Erythroblast (primary cell): ENCODE measurements around the gene TM6SF1.
"Not testable (repeated sequence)": the region's sequence is repeated elsewhere in the genome, so short reads cannot be mapped to it uniquely, and the experiment has no call there.

ENCODE experiments used
- DNase-seq, 2 experiments: peaks; one replicate each; lab custom pipeline; 2025; lab: John Stamatoyannopoulos, UW
- GATA1 ChIP-seq: IDR thresholded peaks from 2 replicates; pipeline ENCODE4 v1.6.1; 2011; ENCODE audit warnings: low read depth, mild to moderate bottlenecking, control low read depth, low read length, moderate library complexity
- POLR2A ChIP-seq: IDR thresholded peaks from 2 replicates; pipeline ENCODE4 v1.6.1; 2011; ENCODE audit warnings: mild to moderate bottlenecking, low read length

Gene TM6SF1

GRCh38 chr15:83160741-83161140, 53.3 kb downstream of the TM6SF1 start:
- TF ChIP-seq GATA1 = no peak
- no peak for TF ChIP-seq POLR2A
- no peak for DNase-seq

- no peak for DNase-seq
- TF ChIP-seq GATA1 = no peak
- TF ChIP-seq POLR2A = no peak
These were observed 55.6 kb downstream of the TM6SF1 start for GRCh38 chr15:83163032-83163431.

GRCh38 chr15:83164111-83164770, 56.8 kb downstream of the TM6SF1 start:
- DNase-seq = no peak
- TF ChIP-seq POLR2A (no peak), GATA1 (no peak)

- TF ChIP-seq GATA1 (no peak), POLR2A (no peak)
- DNase-seq = peak; percentile 31 to 40
These were observed 57.4 kb downstream of the TM6SF1 start for GRCh38 chr15:83164771-83165404.

- DNase-seq = no peak
- TF ChIP-seq POLR2A (no peak), GATA1 (no peak)
These were observed 58.8 kb downstream of the TM6SF1 start for GRCh38 chr15:83166218-83166617.

GRCh38 chr15:83166830-83167229, 59.4 kb downstream of the TM6SF1 start:
- TF ChIP-seq GATA1 (no peak), POLR2A (no peak)
- peak; percentile 12 to 48 for DNase-seq

GRCh38 chr15:83169576-83169975, 62.1 kb downstream of the TM6SF1 start:
- DNase-seq = not testable (repeated sequence)

- no peak for TF ChIP-seq POLR2A
- TF ChIP-seq GATA1 = no peak
- no peak for DNase-seq
These were observed 63.2 kb downstream of the TM6SF1 start for GRCh38 chr15:83170474-83171165.

- DNase-seq = no peak
These were observed 67.4 kb downstream of the TM6SF1 start for GRCh38 chr15:83174891-83175290.

GRCh38 chr15:83178390-83178789, 70.9 kb downstream of the TM6SF1 start:
- peak in 1 of 2 experiments; percentile 36 for DNase-seq
- no peak for TF ChIP-seq GATA1

More at GRCh38 chr15:83174891-83175290, 67.4 kb downstream of the TM6SF1 start:
- no peak for TF ChIP-seq POLR2A

- no peak for TF ChIP-seq GATA1
- peak; percentile 56 for TF ChIP-seq POLR2A
- DNase-seq = peak; percentile 77 to 92
These were observed 71.5 kb downstream of the TM6SF1 start for GRCh38 chr15:83178869-83179325.

GRCh38 chr15:83185561-83185960, 78.1 kb downstream of the TM6SF1 start:
- TF ChIP-seq POLR2A (no peak), GATA1 (no peak)
- no peak for DNase-seq
